Stomach smooth muscle (tissue), 2 donors: Measurements from ENCODE around the gene KDM5B.

ENCODE experiments used
- H3K27ac ChIP-seq: one replicate; pipeline ENCODE4 v1.7.0; 2013; ENCODE audit warnings: mild to moderate bottlenecking, low read length, inconsistent platforms
- H3K27me3 ChIP-seq, 2 donors: one replicate each; pipeline ENCODE4 v1.7.0; 2013; ENCODE audit warnings: low read length in 2 of 2; ENCODE audit not compliant: insufficient read depth in 2 of 2, control insufficient read depth in 1 of 2
- H3K36me3 ChIP-seq, 2 donors: one replicate each; pipeline ENCODE4 v1.7.0; 2013; ENCODE audit warnings: low read length in 2 of 2; ENCODE audit not compliant: control insufficient read depth in 2 of 2, insufficient read depth in 2 of 2
- H3K4me1 ChIP-seq: one replicate; pipeline ENCODE4 v1.7.0; 2013; ENCODE audit warnings: low read length; ENCODE audit not compliant: control insufficient read depth, insufficient read depth
- H3K4me3 ChIP-seq, 2 donors: one replicate each; pipeline ENCODE4 v1.7.0; 2013; ENCODE audit warnings: low read length in 2 of 2
- H3K9ac ChIP-seq, 2 donors: one replicate each; pipeline ENCODE4 v1.7.0; 2013; ENCODE audit warnings: low read length in 2 of 2, mild to moderate bottlenecking in 1 of 2
- H3K9me3 ChIP-seq, 2 donors: one replicate each; pipeline ENCODE4 v1.7.0; 2013; ENCODE audit warnings: low read length in 2 of 2; ENCODE audit not compliant: control insufficient read depth in 2 of 2
- donor health status: healthy.
- donor health status: Pancreatic carcinoma.

The KDM5B gene

GRCh38 chr1:202807926-202808757 is at the start of gene KDM5B:
Gene KDM5B (minus strand): TSS chr1:202808421. CDS start chr1:202808305, 116 bp downstream.
- no peaks in the 10 kb centered on the region for H3K27me3 ChIP-seq
- H3K36me3 ChIP-seq, result no peaks in the 10 kb centered on the region
- peaks cover 19% of the 10 kb centered on the region for H3K4me1 ChIP-seq
- H3K9me3 ChIP-seq, result no peaks in the 10 kb centered on the region
- H3K9ac ChIP-seq, result peak within 1 kb of the TSS; percentile 71 to 78
- H3K27ac ChIP-seq, result peak within 1 kb of the TSS; percentile 60
- peak within 1 kb of the TSS; percentile 85 to 90 for H3K4me3 ChIP-seq

DNA sequence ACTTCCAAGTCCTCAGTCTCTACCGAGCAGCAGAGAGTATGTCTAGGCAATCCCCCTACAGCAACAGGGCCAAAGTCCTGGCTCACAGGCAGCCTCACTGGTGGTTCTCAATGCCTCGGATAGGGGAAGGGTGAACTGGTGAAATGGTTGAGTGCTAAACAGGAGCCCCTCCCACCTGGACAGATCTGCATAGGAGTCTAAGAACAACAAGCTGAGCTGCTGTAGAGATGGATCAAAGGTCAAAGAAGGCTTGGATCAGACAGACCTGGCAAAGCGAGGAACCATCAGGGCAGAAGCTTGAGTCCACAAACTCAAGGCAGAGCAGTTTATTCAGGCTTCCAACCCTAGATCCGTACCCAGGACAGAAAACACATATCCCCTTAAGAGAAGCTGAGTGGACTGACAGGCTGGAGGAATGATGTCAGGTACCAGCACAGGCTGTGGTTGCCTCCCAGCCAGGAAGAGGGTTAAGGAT is 49.0 kb upstream of the KDM5B start:
- Histone ChIP-seq H3K4me3 (no peak overlapping the region), H3K27me3 (no peaks in the 10 kb centered on the region), H3K36me3 (no peaks in the 10 kb centered on the region), H3K9me3 (no peaks in the 10 kb centered on the region), H3K27ac (no peak overlapping the region), H3K4me1 (peaks cover 24% of the 10 kb centered on the region), H3K9ac (no peak overlapping the region)

DNA sequence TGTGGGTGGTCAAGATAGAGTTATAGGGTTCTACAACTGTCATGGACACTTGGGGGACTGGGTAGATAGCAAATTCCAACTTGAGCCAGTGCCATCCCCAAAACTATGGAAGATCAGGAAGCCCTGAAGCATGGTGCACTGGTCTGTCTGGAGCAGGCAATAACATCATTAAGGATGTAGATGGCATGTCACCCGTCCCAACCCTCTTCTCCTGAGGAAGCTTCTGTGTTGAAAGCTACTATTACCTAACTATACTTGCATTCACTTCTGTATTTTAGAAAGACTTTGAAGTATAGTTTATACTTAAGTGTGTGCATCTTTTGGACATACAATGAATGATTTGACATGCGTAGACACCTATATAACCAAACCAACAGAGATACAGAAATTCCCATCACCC is 47.8 kb upstream of the KDM5B start:
- Histone ChIP-seq H3K36me3 (no peaks in the 10 kb centered on the region), H3K4me1 (peaks cover 16% of the 10 kb centered on the region), H3K9ac (no peak overlapping the region), H3K27me3 (no peaks in the 10 kb centered on the region), H3K9me3 (no peaks in the 10 kb centered on the region), H3K4me3 (no peak overlapping the region), H3K27ac (no peak overlapping the region)

GRCh38 chr1:202854787-202855186 is 46.6 kb upstream of the KDM5B start:
- H3K27ac ChIP-seq, result no peak overlapping the region
- H3K4me3 ChIP-seq, result no peak overlapping the region
- H3K4me1 ChIP-seq, result peaks cover 11% of the 10 kb centered on the region
- no peaks in the 10 kb centered on the region for H3K27me3 ChIP-seq
- no peak overlapping the region for H3K9ac ChIP-seq
- no peaks in the 10 kb centered on the region for H3K36me3 ChIP-seq
- H3K9me3 ChIP-seq, result no peaks in the 10 kb centered on the region

DNA sequence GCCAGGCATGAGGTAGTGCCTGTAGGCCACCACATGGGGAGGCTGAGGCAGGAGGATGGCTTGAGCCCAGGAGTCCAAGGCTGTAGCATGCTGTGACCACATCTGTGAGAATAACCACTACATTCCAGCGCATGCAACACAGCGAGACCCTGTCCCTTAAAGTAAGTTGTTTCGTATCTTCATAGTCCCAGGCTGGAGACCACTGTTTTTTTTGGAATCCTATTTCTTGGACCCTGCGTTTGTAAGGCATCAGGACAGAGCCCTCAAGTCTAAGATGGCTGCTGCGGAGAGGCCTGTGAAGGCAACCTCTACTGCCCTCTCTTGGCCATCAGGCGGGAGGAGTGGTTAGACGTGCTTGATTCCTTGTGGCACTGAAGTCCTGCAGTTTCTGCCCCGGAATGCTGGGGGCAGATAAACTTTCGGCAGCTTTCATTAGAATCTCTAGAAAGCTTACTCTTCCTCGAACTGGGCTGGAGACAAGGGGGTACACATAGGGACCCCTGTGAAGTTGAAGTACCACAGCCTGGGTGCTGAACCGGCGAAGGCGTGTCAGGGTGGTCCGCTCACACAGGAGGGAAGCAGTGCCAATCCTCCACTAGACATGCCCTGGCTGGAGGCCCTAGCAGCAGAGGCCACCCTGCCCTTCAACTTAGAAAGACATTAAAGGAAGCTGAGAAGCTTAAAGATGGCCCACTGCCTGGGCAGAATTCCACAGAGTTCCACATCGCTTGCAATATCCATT is 44.1 kb upstream of the KDM5B start:
- Histone ChIP-seq H3K27ac (no peak overlapping the region), H3K27me3 (no peaks in the 10 kb centered on the region), H3K4me1 (peaks cover 2% of the 10 kb centered on the region), H3K9me3 (no peaks in the 10 kb centered on the region), H3K9ac (no peak overlapping the region), H3K4me3 (no peak overlapping the region), H3K36me3 (no peaks in the 10 kb centered on the region)

- no peak overlapping the region for H3K9ac ChIP-seq
- no peak overlapping the region for H3K4me3 ChIP-seq
- H3K36me3 ChIP-seq, result no peaks in the 10 kb centered on the region
- H3K27ac ChIP-seq, result no peak overlapping the region
- no peaks in the 10 kb centered on the region for H3K4me1 ChIP-seq
- no peaks in the 10 kb centered on the region for H3K27me3 ChIP-seq
- no peaks in the 10 kb centered on the region for H3K9me3 ChIP-seq
These were observed 42.6 kb upstream of the KDM5B start for GRCh38 chr1:202850593-202851362.

DNA sequence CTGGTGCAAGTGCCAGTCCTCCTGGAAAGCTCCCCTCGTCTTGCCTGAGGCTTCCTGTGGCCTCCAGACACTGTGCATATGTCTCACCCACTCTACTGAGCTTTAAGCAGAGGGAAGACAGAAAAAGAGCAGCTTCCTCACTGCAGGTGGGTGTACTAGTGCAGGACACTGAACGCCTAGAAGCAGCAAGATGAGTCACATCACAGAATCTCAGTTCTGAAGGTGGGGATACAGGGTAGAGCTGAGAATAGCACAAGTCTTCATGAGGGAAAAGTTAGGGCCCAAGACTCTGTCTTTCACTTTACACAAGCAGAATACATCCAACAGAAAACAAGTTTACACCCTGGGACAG is 39.9 kb upstream of the KDM5B start:
- Histone ChIP-seq H3K27ac (no peak overlapping the region), H3K27me3 (no peaks in the 10 kb centered on the region), H3K9ac (no peak overlapping the region), H3K36me3 (no peaks in the 10 kb centered on the region), H3K4me1 (no peaks in the 10 kb centered on the region), H3K4me3 (no peak overlapping the region), H3K9me3 (no peaks in the 10 kb centered on the region)

GRCh38 chr1:202844935-202845334 is 36.7 kb upstream of the KDM5B start:
- Histone ChIP-seq H3K4me3 (no peak overlapping the region), H3K9me3 (no peaks in the 10 kb centered on the region), H3K9ac (no peak overlapping the region), H3K27ac (no peak overlapping the region), H3K36me3 (no peaks in the 10 kb centered on the region), H3K27me3 (no peaks in the 10 kb centered on the region), H3K4me1 (no peaks in the 10 kb centered on the region)

DNA sequence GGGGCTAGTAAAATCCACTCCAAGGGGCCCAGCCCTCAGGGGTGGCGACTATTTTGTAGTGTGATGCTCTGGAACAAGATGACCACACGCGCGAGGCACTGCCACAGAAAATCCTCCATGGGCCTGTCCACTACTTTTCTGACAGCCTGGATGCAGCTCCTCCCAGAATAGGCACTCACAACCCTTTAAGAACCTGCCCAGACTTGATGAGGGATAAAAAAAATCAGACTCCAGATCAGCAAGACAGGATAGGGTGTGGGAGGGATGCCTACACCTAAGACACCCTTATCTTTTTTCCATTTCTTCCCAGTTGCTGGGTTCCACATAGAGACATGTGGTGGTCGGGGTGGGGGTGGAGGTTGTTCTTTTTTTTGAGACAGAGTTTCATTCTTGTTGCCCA is 36.0 kb upstream of the KDM5B start:
- Histone ChIP-seq H3K36me3 (no peaks in the 10 kb centered on the region), H3K27ac (no peak overlapping the region), H3K4me3 (no peak overlapping the region), H3K27me3 (no peaks in the 10 kb centered on the region), H3K9ac (no peak overlapping the region), H3K9me3 (no peaks in the 10 kb centered on the region), H3K4me1 (no peaks in the 10 kb centered on the region)

DNA sequence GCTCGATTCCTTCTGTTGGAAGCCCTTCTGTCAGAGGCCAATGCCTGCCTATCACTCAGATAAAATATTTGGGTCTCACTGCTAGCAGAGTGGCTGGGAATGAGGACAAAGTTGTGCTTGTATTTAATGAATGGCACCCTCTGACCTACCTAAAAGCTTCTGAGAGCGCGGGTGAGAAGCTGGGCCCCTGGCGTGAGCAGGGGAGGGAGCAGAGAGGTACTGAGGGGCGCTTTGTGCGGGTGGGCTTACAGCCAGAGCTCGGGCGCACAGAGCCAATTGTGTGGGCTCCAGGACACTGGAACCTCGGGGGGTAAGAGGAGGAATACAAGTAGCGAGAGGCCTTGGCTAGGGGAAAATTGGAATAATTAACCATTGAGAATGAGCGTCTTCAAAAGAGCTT is 34.9 kb upstream of the KDM5B start:
- Histone ChIP-seq H3K4me1 (no peaks in the 10 kb centered on the region), H3K27ac (no peak overlapping the region), H3K36me3 (no peaks in the 10 kb centered on the region), H3K9ac (no peak overlapping the region), H3K9me3 (no peaks in the 10 kb centered on the region), H3K4me3 (no peak overlapping the region), H3K27me3 (no peaks in the 10 kb centered on the region)
